GM21723 (cell line): Measurements from ENCODE around the gene ADAMTS6.

Experiments
- ATAC-seq: cut with Tn5 transposase; IDR thresholded peaks from one replicate; pipeline ENCODE4 v1.9.1; 2021; ENCODE audit warnings: mild to moderate bottlenecking, moderate library complexity; ENCODE audit not compliant: unreplicated experiment

The ADAMTS6 gene

DNA sequence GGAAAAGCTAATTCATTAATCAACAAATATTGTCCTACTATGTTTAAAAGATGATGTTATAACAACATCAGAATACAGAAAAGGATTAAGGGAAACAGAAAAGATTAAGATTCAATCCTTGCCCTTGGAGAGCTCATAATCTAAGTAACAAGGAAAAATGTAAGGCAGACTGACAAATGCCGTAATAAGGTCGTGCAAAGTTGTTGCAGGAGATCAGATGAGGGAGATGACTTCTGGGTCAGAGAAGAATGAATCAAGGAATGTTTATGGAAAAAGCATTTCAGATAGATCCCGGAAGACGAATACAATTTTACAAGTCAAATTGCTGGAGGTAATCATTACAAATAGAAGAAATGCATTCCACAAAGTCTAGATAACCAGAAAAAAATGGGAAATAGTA is 6.4 kb downstream of the ADAMTS6 start:
- no peak for ATAC-seq

DNA sequence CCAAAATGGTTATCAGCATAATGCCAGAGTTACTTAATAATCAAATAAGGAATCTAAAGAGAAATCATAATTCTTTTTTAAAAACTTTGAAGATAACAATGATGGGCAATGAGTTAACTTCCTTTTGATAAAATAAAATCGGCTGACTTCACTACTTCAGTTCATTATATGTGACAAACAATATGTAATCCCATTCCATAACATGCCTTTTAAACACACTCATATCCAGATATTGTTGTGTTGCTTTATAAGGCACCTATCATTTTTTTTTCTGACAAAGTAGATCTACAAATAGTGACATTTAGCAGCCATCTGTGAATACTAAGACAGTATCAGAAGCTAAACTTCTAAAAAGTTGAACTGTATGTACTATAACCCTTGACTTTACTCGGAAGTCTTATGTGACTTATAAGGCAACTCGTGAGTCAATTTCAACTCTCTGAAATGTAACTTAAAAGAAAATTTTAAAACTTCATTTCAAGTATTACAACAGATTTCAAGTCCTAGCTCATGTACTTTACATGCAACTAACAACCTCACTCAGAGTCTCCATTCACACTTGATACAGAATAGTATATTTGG is 7.5 kb downstream of the ADAMTS6 start:
- ATAC-seq, result no peak

DNA sequence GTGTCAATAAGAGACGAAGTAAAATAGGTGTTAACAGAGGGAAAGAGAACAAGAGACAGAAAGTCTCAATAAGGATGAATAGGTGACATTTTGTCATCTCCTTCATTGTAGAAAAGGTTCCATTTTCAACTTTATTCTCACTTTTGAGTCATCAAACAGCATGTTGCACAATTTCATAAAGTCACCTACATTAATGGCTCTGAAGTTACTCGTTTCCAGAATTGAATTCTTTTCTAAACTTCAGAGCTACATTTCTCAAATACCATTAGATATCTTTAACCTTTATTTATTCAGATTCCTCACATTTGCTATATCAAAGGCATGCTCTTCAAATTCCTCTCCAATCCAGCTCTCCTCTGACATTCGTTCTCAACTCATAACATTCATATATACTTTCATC is 13.1 kb downstream of the ADAMTS6 start:
- no peak for ATAC-seq

DNA sequence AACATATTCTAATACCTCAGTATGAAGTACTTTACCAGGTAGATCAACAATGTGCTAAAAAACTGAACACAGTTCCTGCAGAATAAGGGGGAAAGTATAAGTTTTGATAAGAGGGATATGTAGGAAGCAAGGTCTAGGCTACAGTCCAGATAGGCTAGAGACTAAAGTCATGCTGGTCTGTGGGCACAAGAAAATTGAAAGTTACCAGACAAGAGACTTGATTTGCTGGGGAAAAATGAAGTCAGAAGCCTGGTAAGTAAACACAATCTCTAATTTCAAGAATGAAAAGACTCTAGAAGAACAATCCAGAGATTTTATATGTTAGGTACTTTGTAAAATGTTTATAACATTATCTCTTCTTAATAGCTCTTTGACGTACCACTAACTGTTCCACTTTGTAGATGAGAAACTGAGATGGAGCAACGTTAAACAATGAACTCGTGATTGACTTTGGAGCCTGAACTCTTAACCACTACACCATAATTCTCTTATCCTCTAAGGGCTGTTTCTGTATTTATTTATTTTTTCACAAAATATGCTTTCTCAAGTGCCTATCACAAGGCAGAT is 19.5 kb downstream of the ADAMTS6 start:
- no peak for ATAC-seq

DNA sequence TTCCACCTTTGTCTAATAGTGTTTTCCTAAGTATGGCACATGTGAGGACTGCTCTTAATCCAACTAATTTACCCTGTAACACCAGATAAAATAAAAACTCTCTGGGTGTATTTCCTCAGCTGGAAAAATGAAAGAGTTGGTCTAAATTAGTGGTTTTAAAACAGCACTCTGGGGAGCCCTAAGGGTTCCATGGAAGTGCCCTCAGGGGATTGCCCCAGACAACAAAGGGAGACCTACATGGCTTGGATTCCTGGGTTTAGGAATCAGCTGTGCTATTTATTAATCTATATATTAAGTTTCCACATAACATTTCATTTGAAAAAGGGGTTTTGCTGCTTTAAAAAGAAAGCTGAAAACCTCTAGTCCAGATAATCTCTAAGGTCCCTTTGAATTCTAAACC is 20.2 kb downstream of the ADAMTS6 start:
- no peak for ATAC-seq

DNA sequence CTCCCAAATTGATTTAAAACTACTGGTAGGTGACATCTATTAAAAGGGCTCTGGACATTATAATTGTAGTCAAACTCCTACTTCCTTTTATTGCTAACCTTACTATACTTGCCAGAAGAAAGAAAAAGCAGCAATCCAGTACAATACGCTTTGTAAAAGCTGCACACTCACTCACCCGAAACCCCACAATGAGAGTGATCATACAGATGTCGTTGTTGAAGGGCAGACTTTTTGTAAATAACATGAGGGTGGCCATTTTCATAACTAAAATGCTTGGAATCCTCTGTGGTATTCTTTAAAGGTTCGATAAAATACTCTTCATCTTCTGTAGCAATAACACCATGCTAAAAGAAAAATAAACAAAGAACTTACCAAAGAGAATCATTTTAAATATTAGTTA is 21.7 kb downstream of the ADAMTS6 start:
- ATAC-seq, result no peak

DNA sequence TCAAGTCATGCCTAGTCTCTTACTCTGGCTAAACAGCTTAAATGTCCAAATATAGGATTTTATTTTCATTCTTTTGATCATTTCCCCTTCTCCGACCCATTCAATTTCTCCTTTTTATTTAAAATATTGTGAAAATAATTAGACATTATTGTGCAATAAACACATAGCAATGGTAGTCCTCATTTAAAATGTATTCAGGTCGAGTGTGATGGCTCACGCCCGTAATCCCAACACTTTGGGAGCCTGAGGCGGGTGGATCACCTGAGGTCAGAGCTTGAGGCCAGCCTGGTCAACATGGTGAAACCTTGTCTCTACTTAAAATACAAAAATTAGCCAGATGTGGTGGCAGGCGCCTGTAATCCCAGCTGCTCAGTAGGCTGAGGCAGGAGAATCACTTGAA is 26.7 kb downstream of the ADAMTS6 start:
- ATAC-seq, result no peak

DNA sequence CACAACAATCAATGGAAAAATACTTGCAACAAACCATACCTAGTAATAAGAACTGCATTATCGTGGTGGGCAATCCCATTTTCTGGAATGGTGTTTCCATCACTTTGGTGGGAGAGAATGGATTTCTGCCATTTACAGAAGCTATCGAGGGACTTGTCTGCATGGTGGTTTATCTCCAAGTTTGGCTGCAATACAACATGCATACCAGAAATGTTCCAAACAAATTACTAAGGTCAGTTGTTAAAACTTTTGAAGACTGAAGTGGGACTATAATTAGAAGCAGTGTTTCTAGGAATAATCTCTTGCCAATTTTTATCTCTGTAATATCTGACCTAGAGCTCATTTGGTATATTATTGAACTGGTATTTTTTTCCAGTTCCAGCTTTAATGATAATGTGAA is 30.3 kb downstream of the ADAMTS6 start:
- ATAC-seq, result no peak

DNA sequence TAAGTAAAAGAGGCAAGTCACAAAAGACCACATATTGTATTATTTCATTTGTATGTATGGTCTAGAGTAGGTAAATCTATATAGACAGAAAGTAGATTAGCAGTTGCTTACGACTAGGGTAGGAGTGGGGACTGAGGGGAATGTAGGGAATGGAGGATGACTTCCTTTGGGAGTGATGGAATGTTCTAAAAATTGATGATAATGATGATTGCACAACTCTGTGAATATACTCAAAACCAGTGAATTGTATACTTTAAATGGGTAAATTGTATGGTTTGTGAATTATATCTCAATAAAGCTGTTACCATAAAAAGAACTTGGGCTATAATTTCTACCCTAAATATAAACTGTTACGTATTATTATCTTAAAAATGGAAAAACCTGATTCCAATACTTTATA is 35.0 kb downstream of the ADAMTS6 start:
- ATAC-seq, result no peak

DNA sequence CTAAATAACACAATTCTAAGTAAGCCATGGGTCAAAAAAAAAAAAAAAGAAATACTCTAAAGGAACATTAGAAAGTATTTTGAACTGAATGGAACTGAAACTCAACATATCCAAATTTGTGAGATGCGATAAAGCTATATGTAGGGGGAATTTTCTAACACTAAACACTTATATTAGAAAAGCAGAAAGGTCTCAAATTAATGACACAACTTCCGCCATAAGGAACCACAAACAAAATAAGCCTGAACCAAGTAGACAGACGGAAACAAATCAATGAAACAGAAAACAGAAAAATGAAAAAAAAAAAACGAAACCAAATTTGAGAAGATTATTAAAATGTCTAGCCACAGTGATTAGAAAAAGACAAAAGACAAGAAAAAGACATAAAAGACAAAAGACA is 39.9 kb downstream of the ADAMTS6 start:
- no peak for ATAC-seq

DNA sequence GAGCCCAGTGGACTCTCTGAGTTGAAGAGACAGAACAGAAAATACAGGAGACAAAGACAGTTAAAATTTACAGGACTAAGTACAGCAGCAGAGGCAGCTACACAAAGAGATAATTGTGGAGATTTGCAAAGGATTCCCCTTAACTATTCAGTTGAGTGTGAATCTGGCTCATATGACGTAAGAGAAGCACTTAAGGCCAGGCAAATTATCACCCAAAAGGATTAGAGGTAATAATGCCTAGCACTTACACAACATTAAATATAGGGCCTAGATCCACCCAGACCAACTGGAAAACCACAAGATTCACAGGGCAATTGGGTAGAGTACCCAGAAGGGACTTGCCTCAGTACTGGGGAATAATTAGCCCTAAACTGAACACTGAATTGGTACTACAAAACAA is 41.3 kb downstream of the ADAMTS6 start:
- ATAC-seq, result no peak

DNA sequence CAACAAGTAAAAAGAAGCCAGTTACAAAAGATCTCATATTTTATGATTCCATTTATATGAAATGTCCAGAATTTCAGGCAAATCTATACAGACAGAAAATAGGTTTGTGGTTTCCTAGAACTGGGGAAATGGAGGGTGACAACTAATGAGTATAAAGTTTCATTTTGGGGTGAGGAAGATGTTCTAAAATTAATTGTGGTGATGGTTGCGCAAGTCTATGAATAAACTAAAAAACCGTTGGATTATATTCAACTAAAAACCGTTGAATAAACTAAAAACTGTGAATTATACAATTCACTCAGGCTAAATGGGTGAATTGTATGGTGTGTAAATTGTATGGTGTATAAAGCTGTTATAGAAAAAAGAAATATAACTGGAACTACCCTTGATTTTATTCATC is 47.6 kb downstream of the ADAMTS6 start:
- ATAC-seq, result no peak

DNA sequence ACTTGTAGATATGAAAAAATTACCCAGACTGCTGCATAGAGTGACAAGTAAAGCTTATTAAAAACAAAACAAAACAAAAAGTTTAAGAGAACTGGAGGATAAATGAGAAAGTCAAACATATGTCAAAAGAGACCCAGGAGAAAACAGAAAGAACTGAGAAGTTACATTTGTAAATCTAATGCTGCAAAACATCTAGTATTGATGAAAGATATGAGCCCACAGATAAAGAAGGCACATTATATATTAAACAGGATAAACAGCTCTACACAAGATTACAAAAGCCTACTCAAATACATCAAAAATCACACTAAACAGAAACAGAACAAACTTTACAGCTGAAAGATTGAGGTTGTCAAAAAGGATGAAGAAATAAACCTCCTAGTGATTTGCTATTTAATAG is 55.1 kb downstream of the ADAMTS6 start:
- ATAC-seq, result no peak

DNA sequence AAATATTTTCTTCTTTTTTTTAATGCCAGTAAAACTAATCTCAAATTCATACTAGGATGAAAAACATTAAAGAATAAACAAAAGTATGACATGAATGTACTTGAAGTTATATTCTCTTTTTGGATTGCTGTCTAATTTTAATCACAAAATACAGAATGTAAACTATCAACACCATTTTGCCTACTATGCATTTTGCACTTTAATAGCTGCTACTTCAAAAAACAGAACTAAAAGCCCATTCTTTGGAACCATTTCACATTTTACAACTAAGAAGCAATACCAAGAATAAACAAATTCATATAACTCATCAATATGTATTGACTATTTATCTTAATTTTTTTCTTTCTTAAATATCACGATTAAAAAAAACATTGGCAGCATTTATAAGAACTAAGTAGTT is 58.1 kb downstream of the ADAMTS6 start:
- no peak for ATAC-seq

DNA sequence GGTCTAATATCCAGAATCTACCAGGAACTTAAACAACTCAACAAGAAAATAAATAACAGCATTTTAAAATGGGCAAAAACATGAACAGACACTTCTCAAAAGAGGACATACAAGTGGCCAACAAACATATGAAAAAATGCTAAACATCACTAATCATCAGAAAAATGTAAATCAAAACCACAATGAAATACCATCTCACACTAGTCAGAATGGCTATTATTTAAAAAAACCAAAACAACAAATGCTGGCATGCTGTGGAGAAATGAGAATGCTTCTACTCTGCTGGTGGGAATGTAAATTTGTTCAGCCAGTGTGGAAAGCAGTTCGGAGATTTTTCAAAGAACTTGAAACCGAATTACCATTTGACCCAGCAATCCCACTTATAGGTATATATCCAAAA is 63.1 kb downstream of the ADAMTS6 start:
- ATAC-seq, result no peak

DNA sequence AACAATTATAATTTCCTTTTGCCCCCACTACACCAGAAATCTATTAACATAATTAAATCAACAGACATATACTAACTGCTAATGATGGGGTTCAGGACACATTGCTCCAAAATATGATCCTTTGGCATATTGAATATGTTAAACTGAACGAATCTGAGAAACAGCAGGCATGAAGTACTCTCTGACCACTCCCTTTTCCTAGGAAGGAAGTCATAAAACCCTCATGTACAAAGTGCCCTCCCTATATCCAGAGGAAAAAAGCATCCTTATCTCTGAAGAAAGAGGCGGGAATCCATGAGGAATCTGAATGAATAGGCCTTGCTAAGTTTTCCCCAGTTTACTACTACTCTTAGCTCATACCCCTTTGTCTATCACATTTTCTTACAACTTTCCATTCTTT is 67.9 kb downstream of the ADAMTS6 start:
- no peak for ATAC-seq

DNA sequence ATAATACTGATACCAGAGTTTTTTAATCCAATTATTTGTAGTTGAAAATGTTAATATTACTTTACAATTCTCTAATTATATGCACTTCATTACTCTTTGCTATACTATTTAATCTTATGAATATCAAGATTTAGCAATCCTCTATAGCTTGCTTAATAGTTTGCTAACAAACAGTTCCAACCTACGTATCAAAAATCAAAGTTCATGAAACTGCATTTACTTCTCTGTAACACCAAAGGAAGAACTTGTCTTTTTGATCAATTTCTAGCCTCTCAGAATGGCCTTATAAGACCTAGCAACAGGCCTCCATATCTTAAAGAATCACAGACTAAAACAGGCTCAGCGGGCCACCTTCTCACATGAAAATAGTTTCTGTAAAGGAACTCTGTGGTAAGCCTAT is 68.9 kb downstream of the ADAMTS6 start:
- no peak for ATAC-seq

DNA sequence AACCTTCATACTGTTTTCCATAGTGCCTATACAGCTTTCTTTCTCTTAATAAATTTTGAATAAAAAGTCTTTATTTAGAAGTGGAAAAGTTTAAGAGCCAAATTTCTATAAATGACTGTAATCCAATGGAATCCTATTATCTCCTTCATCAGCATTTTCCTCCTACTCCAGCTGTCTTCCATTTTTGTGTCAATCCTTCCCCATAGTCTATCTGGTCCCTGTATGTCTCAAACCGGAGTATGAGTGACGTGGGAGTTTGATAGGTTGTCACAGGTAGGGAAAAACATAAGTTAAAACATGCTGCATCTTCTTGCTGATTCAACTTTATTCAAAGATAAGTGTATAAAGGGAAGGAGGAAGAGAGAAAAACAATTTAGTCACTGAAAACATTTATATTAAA is 70.4 kb downstream of the ADAMTS6 start:
- ATAC-seq, result no peak

DNA sequence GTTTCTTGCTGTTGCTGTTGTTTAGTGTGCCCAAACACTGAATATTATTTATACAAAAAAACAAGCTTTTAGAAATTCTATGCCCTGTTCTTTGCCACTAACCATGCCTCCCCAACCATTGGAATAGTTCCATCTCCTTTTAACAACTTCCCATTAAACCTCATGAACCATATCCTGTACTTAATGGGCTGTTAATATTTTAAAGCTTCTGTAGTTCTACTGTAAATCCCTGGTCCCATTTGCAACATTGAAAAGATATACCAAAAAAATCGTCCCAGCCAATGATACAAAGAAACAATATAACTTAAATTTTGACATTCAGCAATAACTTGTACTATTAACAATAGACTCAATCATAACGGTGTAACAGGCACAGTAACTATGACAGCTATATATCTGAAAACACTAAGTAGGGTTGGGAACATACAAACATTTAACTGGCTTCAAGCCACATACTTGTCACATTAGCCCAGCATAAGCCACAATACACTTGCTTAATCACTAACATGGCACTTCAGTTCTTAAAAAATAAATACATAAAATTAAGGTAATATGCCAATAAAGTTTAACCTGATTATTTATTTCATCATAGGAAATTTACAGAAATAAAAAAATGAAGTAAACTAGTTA is 86.1 kb downstream of the ADAMTS6 start:
- ATAC-seq, result no peak

DNA sequence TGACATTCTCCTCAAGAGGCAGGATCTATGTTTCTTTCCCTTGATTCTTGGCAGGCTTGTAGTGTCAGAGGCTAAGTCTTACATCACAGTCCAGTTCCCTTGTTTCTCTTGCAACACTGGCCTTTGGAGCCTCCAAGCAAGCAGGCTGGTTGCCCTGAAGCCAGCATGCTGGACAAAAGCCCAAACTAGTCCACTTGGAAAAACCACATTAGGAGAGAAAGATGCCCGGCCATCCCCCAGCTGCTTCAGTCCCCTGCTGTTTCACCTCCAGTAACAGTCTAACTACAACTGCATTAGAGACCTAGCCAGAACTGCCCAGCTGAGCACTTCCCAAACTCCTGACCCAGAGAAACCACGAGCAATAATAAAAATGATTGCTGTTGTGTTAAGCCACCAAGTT is 87.6 kb downstream of the ADAMTS6 start:
- ATAC-seq, result no peak

DNA sequence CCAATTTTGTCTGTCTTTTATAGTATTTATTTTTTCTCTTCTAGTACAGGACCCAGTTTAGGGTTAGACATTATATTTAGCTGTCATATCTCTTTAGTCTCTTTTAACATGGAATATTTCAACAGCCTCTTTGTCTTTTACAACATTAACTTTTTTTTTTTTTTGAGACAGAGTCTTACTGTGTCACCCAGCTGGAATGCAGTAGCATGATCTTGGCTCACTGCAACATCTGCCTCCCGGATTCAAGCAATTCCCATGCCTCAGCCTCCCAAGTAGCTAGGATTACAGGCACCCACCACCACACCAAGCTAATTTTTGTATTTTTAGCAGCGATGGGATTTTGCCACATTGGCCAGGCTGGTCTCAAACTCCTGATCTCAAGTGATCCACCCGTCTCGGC is 90.1 kb downstream of the ADAMTS6 start:
- ATAC-seq, result no peak

DNA sequence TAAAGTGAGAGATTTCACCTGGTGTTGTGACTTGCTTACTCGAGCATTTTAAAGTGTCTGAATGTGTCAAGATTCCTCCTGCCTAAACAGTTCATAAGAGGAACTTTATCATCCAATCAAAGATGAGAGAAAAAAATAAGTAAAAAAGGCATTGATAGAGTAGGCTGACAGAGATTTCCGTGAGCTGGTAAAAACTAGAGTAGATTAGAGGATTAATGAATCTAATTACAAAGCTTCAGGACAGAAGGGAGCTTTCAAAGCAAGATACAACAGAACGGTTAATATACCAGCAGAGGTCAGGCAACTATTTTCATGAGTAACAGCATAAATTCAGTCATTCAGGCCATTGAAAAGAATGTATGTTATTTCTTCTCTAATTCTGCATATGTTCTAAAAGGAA is 91.5 kb downstream of the ADAMTS6 start:
- no peak for ATAC-seq

DNA sequence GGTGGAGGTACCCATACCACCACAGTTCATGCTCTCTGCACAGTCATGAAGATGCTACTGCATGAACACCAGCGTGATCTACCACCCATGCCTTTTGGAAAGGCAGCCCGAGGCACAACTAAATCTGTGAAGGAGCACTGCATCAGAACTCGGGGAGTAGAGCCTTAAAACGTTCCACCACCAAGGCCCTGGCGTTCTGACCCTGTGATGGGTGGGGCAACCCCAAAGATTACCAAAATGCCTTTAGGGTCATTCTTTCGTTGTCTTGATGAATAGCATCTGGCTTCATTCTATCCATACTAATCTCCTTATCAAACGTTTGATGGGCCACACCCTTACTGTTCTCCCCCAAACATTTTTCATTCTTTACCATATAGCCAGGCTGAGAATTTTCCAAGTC is 97.9 kb downstream of the ADAMTS6 start:
- ATAC-seq, result no peak
